Measurements from ENCODE around the gene RRAS.
"Not testable (repeated sequence)": the region's sequence is repeated elsewhere in the genome, so short reads cannot be mapped to it uniquely, and the experiment has no call there.

RRAS gene

GRCh38 chr19:49652551-49653465 lies 12.9 kb upstream of the RRAS start:
- no peak for DNase-seq

GRCh38 chr19:49651820-49652550 lies 12.0 kb upstream of the RRAS start:
- DNase-seq: no peak

- no peak for DNase-seq
Measured at GRCh38 chr19:49651029-49651819, 11.3 kb upstream of the RRAS start.

- no peak for DNase-seq
Measured at GRCh38 chr19:49646586-49646985, 6.6 kb upstream of the RRAS start.

GRCh38 chr19:49645995-49646394 lies 6.1 kb upstream of the RRAS start:
- no peak for DNase-seq

- DNase-seq: no peak
Measured at GRCh38 chr19:49645592-49645991, 5.6 kb upstream of the RRAS start.

GRCh38 chr19:49643466-49643865 lies 3.5 kb upstream of the RRAS start:
- no peak for DNase-seq

GRCh38 chr19:49642492-49643035 lies 2.6 kb upstream of the RRAS start:
- no peak for DNase-seq

GRCh38 chr19:49641688-49642491 lies 1.9 kb upstream of the RRAS start, which contains the start of gene SCAF1:
Gene SCAF1 (plus strand): TSS chr19:49642209. CDS start chr19:49645027, 2,818 bp downstream.
- DNase-seq: peak; percentile 95

- DNase-seq: no peak
Measured at GRCh38 chr19:49639401-49640112, 386 bp downstream of the RRAS start.

- no peak for DNase-seq
Measured at GRCh38 chr19:49637821-49638738, 1.9 kb downstream of the RRAS start.

- DNase-seq: no peak
Measured at GRCh38 chr19:49636233-49636932, 3.6 kb downstream of the RRAS start.

GRCh38 chr19:49635530-49636232 lies 4.3 kb downstream of the RRAS start:
- DNase-seq: no peak

- DNase-seq: not testable (repeated sequence)
Measured at GRCh38 chr19:49633273-49633672, 6.7 kb downstream of the RRAS start.

GRCh38 chr19:49632576-49632975 lies 7.4 kb downstream of the RRAS start:
- no peak for DNase-seq

GRCh38 chr19:49631610-49632192 lies 8.2 kb downstream of the RRAS start:
- DNase-seq: no peak

- DNase-seq: no peak
Measured at GRCh38 chr19:49631014-49631588, 8.8 kb downstream of the RRAS start.

- DNase-seq: no peak
Measured at GRCh38 chr19:49629659-49630058, 10.3 kb downstream of the RRAS start.
